ENCODE data around the gene ULBP2.

DNA sequence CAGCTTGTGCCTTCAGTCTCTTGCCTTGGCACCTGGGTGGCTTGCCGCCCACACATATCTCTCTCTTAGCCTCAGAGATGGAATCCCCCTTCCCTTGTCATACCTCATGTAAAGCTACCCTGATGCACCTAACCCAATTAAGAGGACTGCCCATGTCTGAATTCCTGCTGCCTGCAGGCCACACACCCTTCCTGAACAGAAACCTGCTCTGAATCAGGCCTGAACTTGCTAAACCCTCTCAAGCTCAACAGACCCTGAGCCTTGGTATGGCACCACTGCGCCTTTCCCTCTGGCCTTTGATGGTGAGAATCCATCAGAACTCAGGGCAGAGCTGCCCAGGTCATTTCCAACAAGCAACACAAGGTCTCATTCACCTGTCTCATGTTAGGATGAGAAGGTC is 24.1 kb upstream of the ULBP2 start:
- TF ChIP-seq, protein P1, sequence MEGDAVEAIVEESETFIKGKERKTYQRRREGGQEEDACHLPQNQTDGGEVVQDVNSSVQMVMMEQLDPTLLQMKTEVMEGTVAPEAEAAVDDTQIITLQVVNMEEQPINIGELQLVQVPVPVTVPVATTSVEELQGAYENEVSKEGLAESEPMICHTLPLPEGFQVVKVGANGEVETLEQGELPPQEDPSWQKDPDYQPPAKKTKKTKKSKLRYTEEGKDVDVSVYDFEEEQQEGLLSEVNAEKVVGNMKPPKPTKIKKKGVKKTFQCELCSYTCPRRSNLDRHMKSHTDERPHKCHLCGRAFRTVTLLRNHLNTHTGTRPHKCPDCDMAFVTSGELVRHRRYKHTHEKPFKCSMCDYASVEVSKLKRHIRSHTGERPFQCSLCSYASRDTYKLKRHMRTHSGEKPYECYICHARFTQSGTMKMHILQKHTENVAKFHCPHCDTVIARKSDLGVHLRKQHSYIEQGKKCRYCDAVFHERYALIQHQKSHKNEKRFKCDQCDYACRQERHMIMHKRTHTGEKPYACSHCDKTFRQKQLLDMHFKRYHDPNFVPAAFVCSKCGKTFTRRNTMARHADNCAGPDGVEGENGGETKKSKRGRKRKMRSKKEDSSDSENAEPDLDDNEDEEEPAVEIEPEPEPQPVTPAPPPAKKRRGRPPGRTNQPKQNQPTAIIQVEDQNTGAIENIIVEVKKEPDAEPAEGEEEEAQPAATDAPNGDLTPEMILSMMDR (conservative IDR thresholded peaks at IDR 0.05 in 1 of 2, IDR thresholded peaks at IDR 0.05 in 1 of 2; ENCODE audit: extremely low read depth in 1 of 2, insufficient read depth in 1 of 2, low read depth in 1 of 2, low read length in 2 of 2): no peak
- TF ChIP-seq EZH2 (IDR thresholded peaks at IDR 0.05; ENCODE audit: borderline replicate concordance, low read length): no peak
